SK-N-SH (cell line): ENCODE data around the gene ANAPC16.

Experiments
- EZH2phosphoT487 ChIP-seq: fragments of 200-600 bp; sonication (generic); IDR thresholded peaks from 2 replicates; pipeline ENCODE4 v1.6.1; 2017; ENCODE audit warnings: low read depth, mixed run types, mild to moderate bottlenecking, antibody characterized with exemption, moderate library complexity, borderline replicate concordance
- POLR2AphosphoS5 ChIP-seq: IDR thresholded peaks from 2 replicates; pipeline ENCODE4 v1.6.1; 2012; ENCODE audit warnings: low read depth, low read length
- RCOR1 ChIP-seq: fragments of 150-350 bp; IDR thresholded peaks from 2 replicates; pipeline ENCODE4 v1.6.1; 2017; ENCODE audit warnings: antibody characterized with exemption, low read length
- TAF1 ChIP-seq: IDR thresholded peaks from 2 replicates; pipeline ENCODE4 v1.6.1; 2012; ENCODE audit warnings: low read depth, mild to moderate bottlenecking, low read length, moderate library complexity, borderline replicate concordance
- USF1 ChIP-seq: IDR thresholded peaks from 2 replicates; pipeline ENCODE4 v1.4.0; 2012; ENCODE audit warnings: low read depth, borderline replicate concordance
- TF ChIP-seq, protein P1 (sequence below): fragments of 200-600 bp; sonication (generic); IDR thresholded peaks from 2 replicates; pipeline ENCODE4 v1.6.1; 2017; ENCODE audit warnings: antibody characterized with exemption, mild to moderate bottlenecking, moderate library complexity
- TF ChIP-seq, protein P2 (sequence below): IDR thresholded peaks from 2 replicates; pipeline ENCODE4 v1.4.0; 2012; ENCODE audit warnings: low read depth
- TF ChIP-seq, protein P3 (sequence below): fragments of 150-350 bp; IDR thresholded peaks from 2 replicates; pipeline ENCODE4 v1.6.1; 2017; ENCODE audit warnings: antibody characterized with exemption, low read length, low read depth, borderline replicate concordance
- TF ChIP-seq, protein P4 (sequence below): IDR thresholded peaks from 2 replicates; pipeline ENCODE4 v1.6.1; 2012; ENCODE audit warnings: mild to moderate bottlenecking, low read depth, low read length, moderate library complexity

- TF ChIP-seq, protein P1, sequence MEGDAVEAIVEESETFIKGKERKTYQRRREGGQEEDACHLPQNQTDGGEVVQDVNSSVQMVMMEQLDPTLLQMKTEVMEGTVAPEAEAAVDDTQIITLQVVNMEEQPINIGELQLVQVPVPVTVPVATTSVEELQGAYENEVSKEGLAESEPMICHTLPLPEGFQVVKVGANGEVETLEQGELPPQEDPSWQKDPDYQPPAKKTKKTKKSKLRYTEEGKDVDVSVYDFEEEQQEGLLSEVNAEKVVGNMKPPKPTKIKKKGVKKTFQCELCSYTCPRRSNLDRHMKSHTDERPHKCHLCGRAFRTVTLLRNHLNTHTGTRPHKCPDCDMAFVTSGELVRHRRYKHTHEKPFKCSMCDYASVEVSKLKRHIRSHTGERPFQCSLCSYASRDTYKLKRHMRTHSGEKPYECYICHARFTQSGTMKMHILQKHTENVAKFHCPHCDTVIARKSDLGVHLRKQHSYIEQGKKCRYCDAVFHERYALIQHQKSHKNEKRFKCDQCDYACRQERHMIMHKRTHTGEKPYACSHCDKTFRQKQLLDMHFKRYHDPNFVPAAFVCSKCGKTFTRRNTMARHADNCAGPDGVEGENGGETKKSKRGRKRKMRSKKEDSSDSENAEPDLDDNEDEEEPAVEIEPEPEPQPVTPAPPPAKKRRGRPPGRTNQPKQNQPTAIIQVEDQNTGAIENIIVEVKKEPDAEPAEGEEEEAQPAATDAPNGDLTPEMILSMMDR, result no peak
- no peak for TF ChIP-seq RCOR1
- TF ChIP-seq POLR2AphosphoS5, result no peak
- TF ChIP-seq, protein P2, sequence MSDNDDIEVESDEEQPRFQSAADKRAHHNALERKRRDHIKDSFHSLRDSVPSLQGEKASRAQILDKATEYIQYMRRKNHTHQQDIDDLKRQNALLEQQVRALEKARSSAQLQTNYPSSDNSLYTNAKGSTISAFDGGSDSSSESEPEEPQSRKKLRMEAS, result no peak
- TF ChIP-seq, protein P3, sequence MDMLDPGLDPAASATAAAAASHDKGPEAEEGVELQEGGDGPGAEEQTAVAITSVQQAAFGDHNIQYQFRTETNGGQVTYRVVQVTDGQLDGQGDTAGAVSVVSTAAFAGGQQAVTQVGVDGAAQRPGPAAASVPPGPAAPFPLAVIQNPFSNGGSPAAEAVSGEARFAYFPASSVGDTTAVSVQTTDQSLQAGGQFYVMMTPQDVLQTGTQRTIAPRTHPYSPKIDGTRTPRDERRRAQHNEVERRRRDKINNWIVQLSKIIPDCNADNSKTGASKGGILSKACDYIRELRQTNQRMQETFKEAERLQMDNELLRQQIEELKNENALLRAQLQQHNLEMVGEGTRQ, result no peak
- TF ChIP-seq TAF1, result no peak
- TF ChIP-seq, protein P4, sequence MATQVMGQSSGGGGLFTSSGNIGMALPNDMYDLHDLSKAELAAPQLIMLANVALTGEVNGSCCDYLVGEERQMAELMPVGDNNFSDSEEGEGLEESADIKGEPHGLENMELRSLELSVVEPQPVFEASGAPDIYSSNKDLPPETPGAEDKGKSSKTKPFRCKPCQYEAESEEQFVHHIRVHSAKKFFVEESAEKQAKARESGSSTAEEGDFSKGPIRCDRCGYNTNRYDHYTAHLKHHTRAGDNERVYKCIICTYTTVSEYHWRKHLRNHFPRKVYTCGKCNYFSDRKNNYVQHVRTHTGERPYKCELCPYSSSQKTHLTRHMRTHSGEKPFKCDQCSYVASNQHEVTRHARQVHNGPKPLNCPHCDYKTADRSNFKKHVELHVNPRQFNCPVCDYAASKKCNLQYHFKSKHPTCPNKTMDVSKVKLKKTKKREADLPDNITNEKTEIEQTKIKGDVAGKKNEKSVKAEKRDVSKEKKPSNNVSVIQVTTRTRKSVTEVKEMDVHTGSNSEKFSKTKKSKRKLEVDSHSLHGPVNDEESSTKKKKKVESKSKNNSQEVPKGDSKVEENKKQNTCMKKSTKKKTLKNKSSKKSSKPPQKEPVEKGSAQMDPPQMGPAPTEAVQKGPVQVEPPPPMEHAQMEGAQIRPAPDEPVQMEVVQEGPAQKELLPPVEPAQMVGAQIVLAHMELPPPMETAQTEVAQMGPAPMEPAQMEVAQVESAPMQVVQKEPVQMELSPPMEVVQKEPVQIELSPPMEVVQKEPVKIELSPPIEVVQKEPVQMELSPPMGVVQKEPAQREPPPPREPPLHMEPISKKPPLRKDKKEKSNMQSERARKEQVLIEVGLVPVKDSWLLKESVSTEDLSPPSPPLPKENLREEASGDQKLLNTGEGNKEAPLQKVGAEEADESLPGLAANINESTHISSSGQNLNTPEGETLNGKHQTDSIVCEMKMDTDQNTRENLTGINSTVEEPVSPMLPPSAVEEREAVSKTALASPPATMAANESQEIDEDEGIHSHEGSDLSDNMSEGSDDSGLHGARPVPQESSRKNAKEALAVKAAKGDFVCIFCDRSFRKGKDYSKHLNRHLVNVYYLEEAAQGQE, result no peak
- no peak for TF ChIP-seq USF1
- TF ChIP-seq EZH2phosphoT487, result no peak
Observed at GRCh38 chr10:72229261-72230251, 13.7 kb downstream of the ANAPC16 start.
